Frontal cortex (tissue), 4 donors: ENCODE measurements around the gene C1RL. TPM values are rescaled to one million over a fixed set of nuclear protein-coding genes. Genes with fewer than 3 reads are reported as not detected.

ENCODE experiments used
- DNase-seq, 2 donors: peaks; one replicate each; pipeline ENCODE4 v3.0.0; 2012; ENCODE audit warnings: low spot score in 2 of 2
- FAIRE-seq: peaks from 2 replicates; lab custom pipeline; 2012; peaks lifted over from hg19 to GRCh38; lab: Jason Lieb, UNC
- total RNA-seq: library from RNA; depleted of rRNA; stranded (reverse); fragments of >200 nt; gene quantifications from one replicate; pipeline ENCODE4 v1.2.3, GENCODE V29; 2014
- donor health status: control.
- donor health status: control.
- donor health status: control.

C1RL gene
- total RNA-seq: 2.0 TPM

GRCh38 chr12:7108796-7109571, at the start of gene C1RL:
Gene C1RL (minus strand): TSS chr12:7109214. CDS start chr12:7109180, 34 bp downstream.
- DNase-seq (peak in 1 of 2 donors; percentile 73), FAIRE-seq (no peak)

GRCh38 chr12:7157391-7157790, 48.4 kb upstream of the C1RL start:
- no peak for FAIRE-seq
- DNase-seq: no peak

- FAIRE-seq (no peak), DNase-seq (no peak)
These were observed 47.5 kb upstream of the C1RL start for GRCh38 chr12:7156259-7157197.

DNA sequence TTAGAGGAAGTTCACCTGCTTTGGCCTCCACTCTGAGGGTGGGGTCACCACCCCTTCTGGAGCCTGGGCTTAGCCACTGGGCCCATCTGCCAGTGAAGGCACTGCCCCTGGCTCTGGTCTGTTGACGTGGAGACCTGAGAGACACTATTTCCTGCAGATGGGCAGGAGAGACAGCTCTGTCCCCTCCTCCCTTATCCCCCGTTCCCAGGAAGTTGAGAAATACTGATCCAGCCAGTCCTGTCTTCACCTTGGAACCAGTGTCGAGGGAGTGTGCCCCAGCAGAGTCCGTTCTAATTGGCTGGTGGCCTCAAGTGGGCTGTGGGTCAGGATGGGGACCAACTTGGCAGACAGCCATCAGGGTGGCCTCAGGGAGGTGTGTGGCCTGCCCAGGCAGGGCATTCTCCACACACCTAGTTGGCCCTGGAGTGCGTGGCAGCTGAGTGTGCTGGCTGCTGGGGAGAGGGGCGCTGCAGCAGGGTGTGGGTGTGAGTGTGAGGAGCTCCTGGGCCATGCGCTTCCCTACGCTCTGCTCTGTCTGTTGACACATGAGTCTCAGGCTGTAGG, 46.5 kb upstream of the C1RL start:
- no peak for FAIRE-seq
- DNase-seq: no peak

DNA sequence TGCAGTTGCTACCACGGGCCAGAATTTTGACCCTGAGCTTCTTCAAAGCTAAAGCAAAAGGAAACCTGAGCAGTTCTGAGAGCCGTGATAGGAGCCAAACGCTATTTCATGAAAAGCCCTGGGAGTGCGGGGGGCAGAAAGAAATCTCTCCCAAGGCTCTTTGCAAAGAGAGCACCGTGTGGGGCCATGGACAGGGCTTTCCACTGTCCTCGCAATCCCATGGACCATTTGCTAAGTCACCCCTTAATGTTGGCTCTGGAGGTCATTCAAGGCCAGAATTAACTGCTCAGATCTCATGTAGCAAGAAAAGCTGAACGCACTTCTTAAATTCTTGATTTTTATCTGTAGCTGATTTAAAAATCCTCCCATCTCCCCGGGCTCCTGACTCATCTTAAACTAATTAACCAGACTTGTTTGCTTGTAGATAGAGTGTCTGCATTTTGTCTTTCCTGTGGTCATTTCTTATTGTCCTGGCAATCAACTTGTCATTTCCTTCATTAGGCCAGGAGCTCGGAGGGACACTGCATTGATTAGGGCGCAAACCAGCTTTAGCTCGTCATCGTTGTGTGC, 46.0 kb upstream of the C1RL start:
- FAIRE-seq: no peak
- DNase-seq: no peak

DNA sequence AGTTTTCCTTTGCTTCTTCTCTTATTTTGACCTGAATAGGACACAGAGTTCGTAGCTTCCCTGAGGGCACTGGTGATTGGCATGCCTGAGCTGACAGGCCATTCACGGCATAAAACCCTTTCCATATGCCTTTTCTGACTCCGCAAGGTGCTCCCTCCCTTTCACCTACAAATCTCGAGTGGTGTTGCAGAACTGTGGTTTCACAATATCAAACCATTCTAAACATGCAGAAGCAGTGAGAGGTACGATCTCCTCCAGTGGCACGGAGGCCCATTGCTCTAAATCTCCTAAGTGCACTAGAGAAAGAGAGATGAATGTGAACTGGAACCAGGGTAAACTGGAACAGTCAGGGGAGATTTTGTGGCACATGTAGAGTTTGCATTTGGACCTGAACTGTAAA, 45.0 kb upstream of the C1RL start:
- no peak for DNase-seq
- no peak for FAIRE-seq

GRCh38 chr12:7152818-7153217, 43.8 kb upstream of the C1RL start:
- no peak for FAIRE-seq
- DNase-seq: no peak

DNA sequence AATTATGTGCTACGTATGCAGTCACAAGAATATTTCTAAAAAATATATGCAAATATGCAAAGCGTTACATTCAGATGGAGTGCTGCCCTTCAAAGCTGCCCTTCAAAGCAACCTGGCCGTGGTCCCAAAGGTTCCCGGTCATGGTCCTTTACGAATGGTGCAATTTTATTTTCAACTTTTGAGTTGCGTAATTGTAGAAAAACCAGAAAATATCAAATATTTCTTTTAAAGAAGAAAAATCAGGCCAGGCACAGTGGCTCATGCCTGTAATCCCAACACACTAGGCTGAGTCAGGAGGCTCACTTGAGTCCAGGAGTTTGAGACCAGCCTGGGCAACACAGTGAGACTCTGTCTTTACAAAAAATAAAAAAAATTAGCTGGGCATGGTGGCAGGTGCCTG, 42.5 kb upstream of the C1RL start:
- DNase-seq: no peak
- FAIRE-seq: no peak

GRCh38 chr12:7150841-7151240, 41.8 kb upstream of the C1RL start:
- FAIRE-seq: no peak

DNA sequence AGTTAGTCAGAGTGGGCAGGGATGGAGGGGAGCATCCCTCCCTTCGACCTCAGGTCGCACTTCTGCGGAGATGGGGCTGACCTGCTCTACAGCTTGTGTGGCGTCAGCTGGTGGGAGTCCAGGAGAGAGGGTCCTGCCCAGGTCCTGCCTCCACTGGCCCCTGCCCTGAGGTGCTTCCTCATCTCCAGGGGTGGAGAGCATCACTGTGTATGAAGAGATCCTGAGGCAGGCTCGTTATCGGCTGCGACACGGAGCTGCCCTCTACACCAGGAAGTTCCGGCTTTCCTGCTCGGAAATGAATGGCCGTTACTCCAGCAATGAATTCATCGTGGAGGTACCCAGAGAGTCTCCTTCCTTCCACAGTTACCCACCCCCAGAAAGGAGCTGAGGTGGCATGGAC, 41.3 kb upstream of the C1RL start:
- no peak for DNase-seq
- no peak for FAIRE-seq

More at GRCh38 chr12:7150841-7151240, 41.8 kb upstream of the C1RL start:
- no peak for DNase-seq

- FAIRE-seq (no peak), DNase-seq (no peak)
These were observed 37.9 kb upstream of the C1RL start for GRCh38 chr12:7146906-7147305.

DNA sequence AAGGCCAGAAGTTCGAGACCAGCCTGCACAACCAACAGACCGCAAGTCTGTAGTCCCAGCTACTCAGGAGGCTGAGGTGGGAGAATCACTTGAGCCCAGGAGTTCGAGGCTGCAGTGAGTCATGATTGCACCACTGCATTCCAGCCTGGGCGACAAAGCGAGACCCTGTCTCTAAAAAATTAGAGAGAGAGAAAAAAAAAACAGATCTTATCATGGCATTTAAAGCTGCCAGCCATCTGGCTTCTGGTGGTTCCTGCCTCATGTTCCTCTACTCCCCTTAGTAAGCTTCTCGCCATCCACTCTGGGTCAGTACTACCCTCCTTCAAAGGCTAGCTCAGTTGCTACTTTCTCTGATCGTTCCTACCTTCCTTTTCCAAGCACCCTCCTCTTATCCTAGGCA, 37.2 kb upstream of the C1RL start:
- DNase-seq: no peak
- no peak for FAIRE-seq

- no peak for FAIRE-seq
- no peak for DNase-seq
These were observed 36.7 kb upstream of the C1RL start for GRCh38 chr12:7145671-7146070.

DNA sequence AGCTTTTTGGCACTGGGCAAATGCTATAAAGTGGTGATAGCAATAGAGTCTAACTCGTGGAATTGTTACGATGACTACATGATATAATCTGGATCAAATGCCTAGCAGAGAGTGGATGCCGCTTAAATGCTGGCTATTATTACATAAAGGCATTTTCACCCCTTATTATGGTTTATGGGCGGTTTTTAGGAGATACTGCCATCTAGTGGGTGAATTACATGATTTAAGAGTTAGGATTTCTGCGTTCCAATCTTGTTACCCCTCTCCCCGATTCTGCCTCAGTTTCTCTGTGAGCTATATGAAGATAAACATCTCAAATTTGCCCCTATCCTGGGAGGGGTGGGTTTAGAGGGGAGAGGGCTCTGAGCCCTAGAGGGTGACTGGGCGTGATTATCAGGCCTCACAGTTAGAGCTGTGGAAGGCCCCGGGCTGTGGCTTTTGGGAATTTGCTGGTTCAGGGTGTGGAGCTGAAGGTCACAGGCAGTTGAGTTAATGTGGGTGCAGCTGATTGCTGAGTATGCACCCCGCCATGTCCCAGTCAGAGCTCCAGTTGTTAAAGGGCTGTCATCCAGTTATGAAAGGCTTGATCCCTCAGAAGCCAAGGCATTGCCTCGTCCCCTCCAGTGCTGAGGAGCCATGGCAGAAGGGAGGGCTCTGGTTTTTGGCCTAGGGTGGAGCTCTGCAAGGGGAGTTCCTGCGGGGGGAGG, 35.6 kb upstream of the C1RL start:
- no peak for FAIRE-seq
- DNase-seq: no peak

DNA sequence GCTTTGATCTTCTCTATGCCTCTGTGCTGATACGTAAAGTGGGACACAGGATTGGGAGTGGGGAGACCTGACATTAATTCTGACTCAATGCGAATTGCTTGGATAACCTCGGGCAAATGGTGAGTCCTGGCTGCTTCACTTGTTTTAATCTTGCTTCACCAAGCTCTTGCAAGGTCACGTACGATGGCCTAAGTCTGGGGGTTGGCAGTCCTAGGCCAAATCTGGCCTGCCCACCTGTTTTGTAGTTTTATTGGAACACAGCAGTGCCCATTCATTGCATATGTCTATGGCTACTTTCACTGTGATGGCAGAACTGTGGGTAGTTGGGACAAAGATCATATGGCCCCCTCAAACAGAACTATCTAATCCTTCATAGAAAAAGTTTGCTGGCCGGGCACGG, 34.5 kb upstream of the C1RL start:
- FAIRE-seq (no peak), DNase-seq (no peak)

DNA sequence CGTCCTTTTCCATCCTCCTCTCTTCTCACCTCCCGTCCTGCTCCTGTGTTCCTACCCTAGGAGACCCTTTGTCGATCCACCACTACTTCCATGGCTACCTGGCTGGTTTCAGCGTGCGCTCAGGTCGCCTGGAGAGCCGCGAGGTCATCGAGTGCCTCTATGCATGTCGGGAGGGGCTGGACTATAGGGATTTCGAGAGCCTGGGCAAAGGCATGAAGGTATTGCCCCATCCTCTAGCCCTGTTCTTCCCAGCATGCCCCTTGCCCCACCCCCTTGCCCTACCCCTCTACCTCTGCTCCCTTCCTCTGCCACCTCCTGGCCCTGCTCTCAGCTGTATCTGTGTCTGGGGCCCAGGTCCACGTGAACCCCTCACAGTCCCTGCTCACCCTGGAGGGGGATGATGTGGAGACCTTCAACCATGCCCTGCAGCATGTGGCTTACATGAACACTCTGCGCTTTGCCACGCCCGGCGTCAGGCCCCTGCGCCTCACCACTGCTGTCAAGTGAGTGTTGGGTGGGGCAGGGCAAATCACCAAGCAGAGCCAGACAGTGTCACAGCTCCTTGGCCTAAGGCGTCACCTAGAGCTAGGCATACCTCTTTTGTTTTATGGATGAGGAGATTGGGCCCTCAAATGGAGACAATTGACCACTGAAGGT, 33.9 kb upstream of the C1RL start:
- DNase-seq: no peak
- FAIRE-seq: no peak

DNA sequence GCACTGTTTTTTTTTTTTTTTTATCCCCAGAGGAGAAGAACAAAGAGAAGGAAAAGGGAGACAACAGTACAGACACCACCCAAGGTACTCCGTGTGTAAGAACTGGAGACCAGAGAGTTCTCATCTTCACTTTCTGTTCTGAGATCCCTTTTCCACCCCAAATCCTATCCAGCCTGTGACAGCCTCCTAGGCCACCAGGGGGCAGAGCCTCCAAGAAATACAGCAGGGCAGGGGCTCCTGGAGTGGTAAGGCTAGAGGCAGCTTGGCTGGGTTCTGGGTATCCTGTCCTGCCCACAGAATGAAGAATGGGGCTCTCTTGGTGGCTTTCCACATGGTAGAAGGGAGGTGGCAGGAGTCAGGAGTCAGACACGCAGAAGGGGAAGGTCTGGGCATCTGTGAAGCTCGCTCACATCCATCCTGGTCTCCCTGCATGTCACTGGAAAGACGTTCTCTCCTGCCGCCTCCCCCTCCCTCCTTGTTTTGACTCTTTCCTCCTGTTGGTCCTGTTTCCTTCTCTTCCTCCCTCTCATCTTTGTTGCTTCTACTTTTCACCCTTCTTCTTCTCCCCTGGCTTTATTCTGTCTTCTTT, 33.1 kb upstream of the C1RL start:
- FAIRE-seq (no peak), DNase-seq (no peak)

GRCh38 chr12:7141351-7142005, 32.5 kb upstream of the C1RL start:
- no peak for FAIRE-seq
- DNase-seq: no peak
